K562 treated with DMSO at 1 percent for 48 hours (cell line): ENCODE measurements around the gene GNA14. TPM values are rescaled to one million over a fixed set of nuclear protein-coding genes. Genes with fewer than 3 reads are reported as not detected.

Source experiments
- total RNA-seq: library from RNA; unstranded; fragments of 300-600 nt; gene quantifications from 2 replicates; pipeline ENCODE4 v1.2.3, GENCODE V29; 2022; ENCODE audit warnings: low replicate concordance; ENCODE audit errors: extremely low read depth

GNA14 gene
- not detected in 2 replicates for total RNA-seq

DNA sequence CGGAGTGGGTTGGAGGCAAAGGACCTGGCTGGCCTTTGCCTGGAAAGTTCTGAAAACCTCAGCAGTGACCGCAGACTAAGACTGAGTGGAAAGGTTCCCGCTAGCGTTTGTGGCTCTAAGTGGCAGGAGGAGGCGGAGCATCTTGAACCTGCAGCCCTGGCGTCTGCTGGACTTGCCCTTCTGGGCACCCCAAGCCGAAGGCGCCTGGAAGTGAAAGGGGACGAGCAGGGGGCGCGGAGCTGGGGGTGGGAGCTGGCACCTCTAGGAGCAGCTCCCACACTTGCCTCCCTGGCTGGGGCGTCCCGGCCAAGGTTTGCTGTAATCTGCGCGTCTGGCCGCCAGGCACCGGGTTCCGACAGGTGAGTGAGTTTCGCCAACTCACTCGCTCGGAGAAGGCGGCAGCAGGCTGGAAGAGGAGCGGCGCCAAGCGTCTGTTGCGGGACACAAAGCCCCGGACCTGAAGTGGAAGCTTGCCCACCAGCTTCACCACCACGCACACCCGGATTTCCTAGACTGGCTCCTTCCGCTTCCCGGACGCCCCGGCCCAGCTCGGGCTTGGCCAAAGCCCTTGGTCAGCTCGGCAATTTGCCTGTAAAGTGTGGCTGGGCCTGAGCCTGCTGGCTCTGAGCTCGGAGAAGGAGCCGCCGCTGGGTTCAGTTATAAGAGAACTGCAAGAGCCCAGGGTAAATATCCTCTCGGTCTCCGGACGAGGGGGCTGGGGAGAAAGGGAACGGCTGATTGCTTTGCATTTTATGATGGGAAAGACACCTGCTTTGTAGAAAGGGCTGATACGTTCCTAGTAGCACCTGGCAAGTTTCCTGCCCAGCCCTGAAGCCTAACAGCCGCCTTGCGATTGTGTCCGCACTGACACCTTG, at the start of gene GNA14:
Gene GNA14, minus strand, starts transcription at position 89 of the 875 bp plus-strand sequence. CDS start 529 bp downstream, outside the sequence.

